Heart left ventricle (tissue), 13 donors: Measurements from ENCODE around the gene NR1I2.

Source experiments
- POLR2A ChIP-seq, 2 donors: fragments of 450-650 bp; IDR thresholded peaks; one replicate each; pipeline ENCODE4 v1.6.1; 2017; ENCODE audit warnings: antibody characterized with exemption in 2 of 2, mild to moderate bottlenecking in 2 of 2, moderate library complexity in 2 of 2
- TF ChIP-seq, protein P1 (sequence below), 12 donors: fragments of 200-600 bp; sonication (generic) in 4 of 12; IDR thresholded peaks; one replicate each; pipeline versions ENCODE4 v1.5.0 to v1.8.0; 2018 to 2022; ENCODE audit warnings: antibody characterized with exemption in 12 of 12, mild to moderate bottlenecking in 5 of 12
- donor health status: ischemic (EF 13 %, LVEDD 7.1; RV severe dilation, severe dysfunction).
- donor health status: DM: no; HTN: yes; CAD: no.
- donor health status: DM: no; HTN: no; CAD: no.
- donor health status: ischemic (EF 25% LVEDD 6.9; RV normal size, moderate dysfunction).
- donor health status: ischemic (EF 25% LVEDD 5.7; RV mildly dilated, moderate dysfunction).
- donor health status: ischemic (EF 35%, LVEDD 5.7; RV mildly dilated, moderate dysfunction).
- donor health status: nonischemic (EF 11% LVEDD 7.7; RV severe dilation, severe dysfunction).
- donor health status: DM: yes; HTN: yes; CAD: no.
- donor health status: PGD.
- donor health status: ischemic (EF 29% LVEDD 5.4; RV normal size, mild dysfunction).
- donor health status: nonischemic (EF 23%, LVEDD 6.1; RV moderate dilation, normal function).

DNA sequence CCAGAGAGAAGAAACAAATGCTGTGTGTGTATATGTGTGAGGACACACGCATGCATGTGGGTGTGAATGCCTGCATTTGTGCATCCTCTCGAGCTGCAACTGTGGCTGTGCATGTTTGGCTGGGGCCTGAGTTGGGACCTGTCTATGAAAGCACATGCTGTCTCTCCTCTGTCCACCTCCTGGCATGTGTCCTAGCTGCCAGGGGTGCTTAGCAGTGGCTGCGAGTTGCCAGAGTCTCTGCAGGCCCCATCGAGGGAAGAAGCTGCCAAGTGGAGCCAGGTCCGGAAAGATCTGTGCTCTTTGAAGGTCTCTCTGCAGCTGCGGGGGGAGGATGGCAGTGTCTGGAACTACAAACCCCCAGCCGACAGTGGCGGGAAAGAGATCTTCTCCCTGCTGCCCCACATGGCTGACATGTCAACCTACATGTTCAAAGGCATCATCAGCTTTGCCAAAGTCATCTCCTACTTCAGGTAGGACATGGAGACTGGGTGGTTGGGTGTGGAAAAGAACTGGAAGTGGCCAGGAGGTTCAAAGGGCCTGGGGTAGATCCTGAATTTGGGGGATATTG, 30.7 kb downstream of the NR1I2 start:
- TF ChIP-seq, protein P1, sequence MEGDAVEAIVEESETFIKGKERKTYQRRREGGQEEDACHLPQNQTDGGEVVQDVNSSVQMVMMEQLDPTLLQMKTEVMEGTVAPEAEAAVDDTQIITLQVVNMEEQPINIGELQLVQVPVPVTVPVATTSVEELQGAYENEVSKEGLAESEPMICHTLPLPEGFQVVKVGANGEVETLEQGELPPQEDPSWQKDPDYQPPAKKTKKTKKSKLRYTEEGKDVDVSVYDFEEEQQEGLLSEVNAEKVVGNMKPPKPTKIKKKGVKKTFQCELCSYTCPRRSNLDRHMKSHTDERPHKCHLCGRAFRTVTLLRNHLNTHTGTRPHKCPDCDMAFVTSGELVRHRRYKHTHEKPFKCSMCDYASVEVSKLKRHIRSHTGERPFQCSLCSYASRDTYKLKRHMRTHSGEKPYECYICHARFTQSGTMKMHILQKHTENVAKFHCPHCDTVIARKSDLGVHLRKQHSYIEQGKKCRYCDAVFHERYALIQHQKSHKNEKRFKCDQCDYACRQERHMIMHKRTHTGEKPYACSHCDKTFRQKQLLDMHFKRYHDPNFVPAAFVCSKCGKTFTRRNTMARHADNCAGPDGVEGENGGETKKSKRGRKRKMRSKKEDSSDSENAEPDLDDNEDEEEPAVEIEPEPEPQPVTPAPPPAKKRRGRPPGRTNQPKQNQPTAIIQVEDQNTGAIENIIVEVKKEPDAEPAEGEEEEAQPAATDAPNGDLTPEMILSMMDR (IDR thresholded peaks at IDR 0.05): peak in 1 of 12 donors; percentile 5
- TF ChIP-seq POLR2A (IDR thresholded peaks at IDR 0.05): no peak
